NCI-H460 (cell line): ENCODE data around the gene TMEM238L. TPM values are rescaled to one million over a fixed set of nuclear protein-coding genes. Genes with fewer than 3 reads are reported as not detected.

Experiments
- DNase-seq: peaks from one replicate; pipeline ENCODE4 v3.0.0-alpha.2; 2016; ENCODE audit warnings: low read depth; ENCODE audit errors: extremely low read depth
- total RNA-seq: library from RNA; depleted of rRNA; stranded (reverse); fragments of >200 nt; shearing (Covaris generic); gene quantifications from 2 replicates; pipeline ENCODE4 v1.2.3, GENCODE V29; 2014

Gene TMEM238L
- total RNA-seq, 1 experiment from 2014 or later, result not detected

GRCh38 chr17:10806545-10807262, 2.8 kb upstream of the TMEM238L start:
- DNase-seq, result no peak

GRCh38 chr17:10805911-10806310, 2.0 kb upstream of the TMEM238L start:
- no peak for DNase-seq

- no peak for DNase-seq
Measured at GRCh38 chr17:10804546-10804945, 647 bp upstream of the TMEM238L start.

DNA sequence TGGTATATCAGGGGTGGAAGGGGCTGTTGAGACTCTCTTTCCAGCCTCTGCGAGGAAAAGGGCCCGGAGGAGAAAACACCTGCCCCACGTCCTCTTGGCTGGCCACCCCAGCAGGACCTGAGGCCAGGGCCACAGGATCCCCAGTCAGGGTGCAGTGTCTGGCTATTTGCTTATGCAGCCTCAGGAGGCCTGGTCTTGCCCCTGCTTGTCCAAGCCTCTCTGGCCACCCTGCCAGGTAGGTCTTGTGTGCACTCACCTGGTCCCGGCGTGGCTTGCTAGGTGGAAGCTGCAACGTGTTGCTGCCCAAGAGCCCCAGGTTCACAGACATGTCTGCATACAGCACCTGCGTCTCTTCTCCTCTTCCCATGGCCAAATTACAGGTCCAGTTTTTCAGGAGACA, 549 bp downstream of the TMEM238L start:
- no peak for DNase-seq

- no peak for DNase-seq
Measured at GRCh38 chr17:10802496-10803284, 1.2 kb downstream of the TMEM238L start.

GRCh38 chr17:10799407-10799806, 4.5 kb downstream of the TMEM238L start:
- no peak for DNase-seq

- DNase-seq, result no peak
Measured at GRCh38 chr17:10798910-10799309, 5.0 kb downstream of the TMEM238L start.

DNA sequence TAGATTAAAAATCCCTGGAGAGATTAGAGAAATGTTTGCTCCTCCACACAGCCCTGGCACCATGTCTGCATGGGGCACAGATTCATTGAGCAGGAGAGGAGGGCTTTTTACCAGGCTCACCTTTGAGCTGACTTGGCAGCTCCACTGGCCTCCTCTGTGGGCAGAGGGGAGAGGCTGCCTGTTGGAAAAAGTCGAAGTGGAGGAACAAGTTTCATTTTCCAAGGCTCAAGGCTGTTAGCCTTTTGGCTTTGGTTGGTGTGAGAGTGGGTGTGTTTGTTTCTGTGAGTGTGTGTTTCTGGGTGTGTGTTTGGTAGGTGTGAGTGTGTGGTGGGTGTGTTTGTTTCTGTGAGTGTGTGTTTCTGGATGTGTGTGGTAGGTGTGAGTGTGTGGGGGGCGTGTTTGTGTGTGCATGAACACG, 5.6 kb downstream of the TMEM238L start:
- DNase-seq, result no peak

DNA sequence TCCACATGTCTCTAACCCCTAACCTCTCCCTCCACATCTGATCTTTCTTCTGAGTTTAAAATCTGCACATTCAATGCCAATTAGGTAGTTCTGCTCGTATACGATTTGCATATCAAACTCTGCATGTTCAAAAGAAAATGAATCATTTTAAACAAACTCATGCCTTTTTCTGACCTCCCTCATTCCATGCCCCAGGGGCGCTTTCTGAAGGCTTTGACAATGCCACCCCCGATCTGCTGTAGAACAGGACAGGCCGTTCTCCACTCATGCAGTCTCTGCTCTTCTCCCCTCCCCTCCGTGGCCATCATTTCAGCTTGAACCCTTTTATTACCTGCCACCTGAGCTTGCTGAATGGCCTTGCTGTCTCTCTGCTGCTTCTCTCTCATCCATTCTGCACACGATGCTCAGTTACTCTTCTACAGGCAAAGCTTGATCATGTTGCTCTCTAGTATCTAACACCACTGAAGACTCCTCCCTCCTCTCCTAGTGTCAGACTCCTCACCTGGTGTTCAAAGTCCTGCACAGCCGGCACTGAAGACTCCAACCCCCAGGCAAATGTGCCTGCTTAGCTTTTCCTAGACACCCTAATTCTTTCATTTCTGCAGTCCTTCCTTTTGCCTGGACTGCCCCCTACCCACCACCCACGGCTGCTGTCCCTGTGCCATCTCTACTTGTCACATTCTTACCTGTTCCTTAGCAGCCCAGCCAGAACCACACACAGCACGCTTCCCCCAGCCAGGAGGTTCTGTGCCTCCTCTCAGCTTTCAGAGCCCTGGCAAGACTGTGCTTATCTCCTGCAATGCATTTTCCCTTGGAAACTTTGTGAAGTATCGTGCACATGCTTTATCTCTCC, 6.2 kb downstream of the TMEM238L start:
- DNase-seq, result no peak

GRCh38 chr17:10793816-10794215, 10.1 kb downstream of the TMEM238L start:
- DNase-seq, result no peak

- no peak for DNase-seq
Measured at GRCh38 chr17:10793256-10793655, 10.6 kb downstream of the TMEM238L start.

- DNase-seq, result no peak
Measured at GRCh38 chr17:10792151-10792550, 11.7 kb downstream of the TMEM238L start.

DNA sequence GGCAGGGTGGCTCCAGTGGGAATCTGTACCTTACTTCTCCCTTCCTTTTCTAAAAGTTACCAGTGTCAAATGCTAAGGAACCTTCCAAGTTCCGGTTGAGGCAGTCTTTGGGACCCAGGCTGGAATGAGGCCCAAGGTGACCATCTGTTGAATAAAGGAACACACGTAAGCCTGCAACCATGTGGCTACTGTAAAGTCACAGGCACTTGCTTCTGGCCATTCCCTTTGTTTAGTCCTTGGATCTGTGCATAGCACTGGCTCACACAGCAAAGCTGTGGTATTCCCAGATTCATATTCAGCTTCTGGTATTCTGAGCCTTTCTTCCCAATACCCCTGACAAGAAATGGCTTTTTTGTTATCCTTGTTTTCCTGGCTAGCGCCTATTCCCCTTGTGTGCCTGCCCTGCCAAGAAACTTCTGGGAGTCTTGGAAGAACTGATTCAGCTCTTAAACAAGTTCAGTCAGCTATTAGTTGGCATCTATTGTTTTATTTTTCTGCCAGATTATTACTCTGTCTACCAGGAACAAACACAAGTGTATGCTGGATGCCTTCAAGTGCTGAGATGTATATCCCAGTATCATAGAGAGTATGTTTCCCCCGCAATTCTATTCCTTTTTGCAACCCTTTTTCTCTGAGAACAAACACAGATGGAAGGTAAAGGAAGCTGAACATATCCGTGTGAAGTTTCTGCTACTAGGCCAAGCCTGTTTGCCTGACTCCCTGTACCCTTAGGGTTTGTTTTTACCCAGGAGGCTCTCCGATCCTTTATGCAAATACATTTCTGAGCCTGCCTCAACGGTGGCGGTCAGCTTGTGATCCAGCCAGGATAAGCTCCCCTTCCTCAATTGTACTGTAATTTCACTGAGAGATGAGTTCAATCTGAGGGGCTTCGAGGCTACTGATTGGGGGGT, 13.2 kb downstream of the TMEM238L start:
- DNase-seq, result no peak

GRCh38 chr17:10789694-10790271, 14.1 kb downstream of the TMEM238L start:
- DNase-seq, result no peak

- no peak for DNase-seq
Measured at GRCh38 chr17:10787306-10788045, 16.4 kb downstream of the TMEM238L start.

DNA sequence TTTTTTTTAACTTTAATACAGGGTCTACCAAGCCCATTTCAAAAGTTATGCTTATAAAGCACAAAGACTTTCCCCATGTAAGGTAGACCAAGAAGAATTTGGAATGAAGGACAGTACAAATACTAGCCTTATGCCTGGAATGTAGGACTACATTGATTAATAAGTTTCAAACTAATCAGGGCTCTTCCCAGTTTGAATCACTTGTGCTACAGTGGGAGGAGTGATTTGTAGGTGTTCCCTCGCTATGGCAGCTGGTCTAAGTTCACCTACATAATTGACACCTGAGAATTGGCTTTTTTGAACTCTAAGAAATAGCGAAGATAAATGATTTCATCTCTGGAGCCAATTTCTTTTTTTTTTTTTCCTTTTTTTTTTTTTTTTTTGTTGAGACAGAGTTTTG, 18.6 kb downstream of the TMEM238L start:
- DNase-seq, result no peak

- no peak for DNase-seq
Measured at GRCh38 chr17:10779609-10780008, 24.3 kb downstream of the TMEM238L start.

DNA sequence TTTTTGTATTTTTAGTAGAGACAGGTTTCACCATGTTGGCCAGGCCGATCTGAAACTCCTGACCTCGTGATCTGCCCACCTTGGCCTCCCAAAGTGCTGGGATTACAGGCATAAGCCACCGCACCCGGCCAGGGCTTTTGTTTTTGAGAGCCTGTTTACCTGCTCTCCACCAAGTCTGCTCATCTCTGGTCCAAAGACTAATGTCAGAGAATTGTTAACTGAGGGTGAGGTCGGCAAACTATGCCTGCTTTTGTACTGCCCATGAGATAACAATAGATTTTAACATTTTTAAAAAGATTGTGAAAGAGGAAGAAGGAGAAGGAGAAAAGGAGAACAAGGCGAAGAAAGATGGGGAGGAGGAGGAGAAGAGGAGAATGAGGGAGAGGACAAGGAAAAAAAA, 26.0 kb downstream of the TMEM238L start:
- DNase-seq, result no peak
